ENCODE data around the gene FERMT2.

GRCh38 chr14:52888159-52888558 lies 62.7 kb downstream of the FERMT2 start:
- TF ChIP-seq EP300 (IDR thresholded peaks at IDR 0.05; ENCODE audit: borderline replicate concordance) (no peak), YY1 (IDR thresholded peaks at IDR 0.05; ENCODE audit: low read depth) (no peak), CREB1 (IDR thresholded peaks at IDR 0.05; ENCODE audit: low read depth) (no peak)
